Aorta (tissue), 5 donors: ENCODE data around the gene ANTXR1. TPM values are rescaled to one million over a fixed set of nuclear protein-coding genes. Genes with fewer than 3 reads are reported as not detected.

Experiments used
- ATAC-seq: fragments of 200-7000 bp; cut with Tn5 transposase; one replicate; pipeline ENCODE4 v1.9.1; 2022; ENCODE audit warnings: moderate library complexity; ENCODE audit not compliant: low FRiP score
- DNase-seq, 2 donors: peaks; one replicate each; pipeline ENCODE4 v3.0.0-alpha.2; 2020
- H3K27ac ChIP-seq, 2 donors: one replicate each; pipeline ENCODE4 v1.5.1; 2013; ENCODE audit warnings: low read length in 2 of 2, mild to moderate bottlenecking in 2 of 2, moderate library complexity in 2 of 2, control low read depth in 1 of 2, inconsistent platforms in 1 of 2, low read depth in 1 of 2
- H3K27me3 ChIP-seq, 2 donors: one replicate each; pipeline ENCODE4 v1.6.1; 2013; ENCODE audit warnings: control low read depth in 1 of 2, low read length in 1 of 2, mild to moderate bottlenecking in 1 of 2, moderate library complexity in 1 of 2; ENCODE audit not compliant: insufficient read depth in 2 of 2, control insufficient read depth in 1 of 2
- H3K36me3 ChIP-seq, 2 donors: one replicate each; pipeline ENCODE4 v1.6.1; 2013; ENCODE audit warnings: control low read depth in 1 of 2, low read length in 1 of 2, mild to moderate bottlenecking in 1 of 2; ENCODE audit not compliant: insufficient read depth in 2 of 2, control insufficient read depth in 1 of 2
- H3K4me1 ChIP-seq, 2 donors: one replicate each; pipeline ENCODE4 v1.6.1; 2013; ENCODE audit warnings: low read length in 2 of 2, control low read depth in 1 of 2, mild to moderate bottlenecking in 1 of 2, moderate library complexity in 1 of 2; ENCODE audit not compliant: insufficient read depth in 2 of 2, control insufficient read depth in 1 of 2
- H3K4me3 ChIP-seq, 2 donors: one replicate each; pipeline ENCODE4 v1.5.1; 2013; ENCODE audit warnings: low read length in 2 of 2, control low read depth in 1 of 2, mild to moderate bottlenecking in 1 of 2
- H3K9me3 ChIP-seq: one replicate; pipeline ENCODE4 v1.6.1; 2013; ENCODE audit warnings: mild to moderate bottlenecking, low read length; ENCODE audit not compliant: control insufficient read depth
- WGBS, 2 donors: extraction: QIAGEN DNeasy Blood & Tissue Kit; methylation state at CpG; one replicate each; pipeline ENCODE4 v1.1.7; 2013; 5-methylcytosine and 5-hydroxymethylcytosine counted together
- intact Hi-C, 2 donors: fragments of 100-400 bp; cut with DNase I; formaldehyde crosslinking; loops; one replicate each; pipeline versions ENCODE4 v1.14.2 to v1.15.0; 2022
- polyA plus RNA-seq, 2 donors: library from polyadenylated mRNA; stranded (reverse); fragments of 200-250 nt; gene quantifications; one replicate each; pipeline ENCODE4 v1.2.3, GENCODE V29; 2013
- total RNA-seq, 2 donors: library from RNA; stranded (reverse); fragmentation: NEBNext Ultra II Directional; extraction: Animal tissue kit (Norgen Biotek cat#: 25700); gene quantifications; one replicate each; pipeline ENCODE4 v1.2.1, GENCODE V29; 2021
- donor health status: healthy with polysubstance abuse.
- donor health status: Bipolar disorder and iron deficiency.
- donor health status: DM: no; HTN: no; CAD: no.
- donor health status: DM: no; HTN: no; CAD: no.
- donor health status: DM: yes; HTN: yes; CAD: no.

ANTXR1 gene
- total and polyA plus RNA-seq, 4 donors: 136 to 358 (median 160) TPM

DNA sequence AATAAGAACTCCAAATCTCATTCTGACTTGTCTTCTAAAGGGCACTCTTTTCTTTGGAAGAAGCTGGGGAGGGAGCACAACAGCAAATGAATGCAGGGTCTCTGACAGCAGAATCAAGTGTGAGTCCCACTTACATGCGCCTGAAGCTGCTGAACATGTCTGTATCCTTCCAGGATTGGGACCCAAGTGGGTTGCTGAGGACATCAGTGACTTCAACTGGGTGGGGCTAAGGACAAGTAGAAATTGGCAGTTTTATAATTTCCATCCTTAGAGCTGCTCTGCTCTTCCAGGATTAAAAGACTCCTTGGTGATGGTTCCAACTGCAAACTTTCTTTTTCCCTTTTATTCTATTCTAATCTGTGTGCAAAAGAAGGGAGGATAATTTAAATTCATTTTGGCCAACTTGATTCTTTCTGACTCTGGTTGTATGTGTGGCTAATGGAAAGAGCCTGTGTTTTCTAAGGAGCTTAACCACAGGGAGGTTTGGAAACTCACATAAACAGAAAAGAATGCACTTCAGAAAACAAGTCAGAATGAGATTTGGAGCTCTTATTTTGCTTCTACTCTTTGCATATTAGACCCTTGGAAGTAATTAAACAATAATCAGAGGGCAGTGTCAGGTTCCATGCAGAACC, 20.6 kb downstream of the ANTXR1 start:
- DNase-seq (no peak), ATAC-seq (peak; percentile 67)
- Histone ChIP-seq H3K27me3 (no peaks in the 10 kb centered on the region), H3K27ac (peak overlapping the region in 1 of 2 donors; percentile 86), H3K36me3 (no peaks in the 10 kb centered on the region), H3K4me3 (no peak overlapping the region), H3K9me3 (no peaks in the 10 kb centered on the region), H3K4me1 (peaks cover 1 to 21% of the 10 kb centered on the region in 2 donors)
- WGBS, 2 donors: 69% methylated on average over 1 of the region's 1 CpG
- intact Hi-C loops: no loop called here

DNA sequence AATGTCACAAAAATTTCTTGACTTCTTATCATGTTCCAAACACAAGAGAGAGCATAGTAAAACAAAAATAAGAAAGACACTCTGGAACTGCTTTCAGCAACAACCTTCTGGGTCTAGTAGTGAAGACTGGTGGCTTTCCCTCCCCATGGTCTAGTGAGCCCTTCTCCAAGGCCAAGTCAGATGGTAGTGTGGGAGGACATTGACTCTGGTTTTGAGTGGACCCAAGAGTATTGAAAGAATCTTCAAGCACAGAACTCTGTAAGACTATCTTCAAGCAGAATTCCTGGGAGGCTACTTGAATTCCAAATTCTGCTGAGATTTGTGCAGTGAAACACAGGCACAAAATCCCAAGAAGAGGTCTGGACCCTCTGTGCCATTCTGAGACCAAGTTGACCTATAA, 21.1 kb downstream of the ANTXR1 start:
- intact Hi-C loops: no loop called here
- Histone ChIP-seq H3K4me1 (peaks cover 1 to 21% of the 10 kb centered on the region in 2 donors), H3K27me3 (no peaks in the 10 kb centered on the region), H3K27ac (peak overlapping the region in 1 of 2 donors; percentile 8), H3K4me3 (no peak overlapping the region), H3K36me3 (no peaks in the 10 kb centered on the region), H3K9me3 (no peaks in the 10 kb centered on the region)
- no peak for DNase-seq
- ATAC-seq: no peak

DNA sequence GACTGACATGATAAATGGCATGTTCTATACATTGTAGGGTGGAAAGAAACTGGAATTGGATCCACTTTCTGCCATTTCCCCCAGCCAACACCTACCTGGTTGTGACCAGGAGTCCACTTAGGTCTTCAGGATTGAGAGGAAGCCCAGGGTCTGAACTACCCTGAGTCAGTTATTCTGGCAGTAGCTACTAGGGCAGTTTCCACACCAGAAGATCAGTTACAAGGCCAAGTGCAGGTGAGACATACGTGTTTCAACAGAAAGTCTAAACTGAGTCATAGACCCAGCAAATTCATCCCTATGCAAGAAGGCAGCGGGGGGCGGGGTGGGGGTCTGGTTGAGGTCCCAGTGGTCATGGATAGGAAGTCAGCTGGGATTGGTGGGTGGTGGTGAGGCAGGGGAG, 21.9 kb downstream of the ANTXR1 start:
- no peak for DNase-seq
- no peak for ATAC-seq

DNA sequence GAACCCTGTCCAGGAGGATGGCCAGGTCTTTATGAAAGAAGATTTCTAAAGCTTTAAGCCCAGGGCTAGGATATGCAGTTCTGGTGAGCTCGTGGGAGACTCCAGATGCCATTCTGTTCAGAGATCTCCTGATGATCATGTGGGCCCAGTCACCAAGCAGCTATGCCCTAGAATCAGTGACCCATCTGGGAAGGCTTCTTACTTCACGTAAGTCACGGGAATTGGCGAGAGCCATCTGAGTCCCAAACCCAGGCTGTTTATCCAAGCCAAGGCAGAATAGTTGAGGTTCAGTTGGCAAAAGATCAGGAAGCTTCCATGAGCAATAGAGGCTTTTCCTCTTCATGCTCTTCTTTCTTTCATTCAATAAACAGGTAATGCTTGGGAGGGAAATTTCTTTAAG, 23.9 kb downstream of the ANTXR1 start:
- intact Hi-C loops: no loop called here
- Histone ChIP-seq H3K27me3 (no peaks in the 10 kb centered on the region), H3K27ac (no peak overlapping the region), H3K36me3 (peaks cover 0 to 6% of the 10 kb centered on the region in 2 donors), H3K4me1 (peaks cover 1 to 21% of the 10 kb centered on the region in 2 donors), H3K4me3 (no peak overlapping the region), H3K9me3 (no peaks in the 10 kb centered on the region)
- no peak for ATAC-seq
- 84 to 91% methylated on average over 4 of the region's 4 CpGs for WGBS, 2 donors
- DNase-seq: no peak

More for the DNA sequence above, 21.9 kb downstream of the ANTXR1 start:
- no peaks in the 10 kb centered on the region for H3K27me3 ChIP-seq
- intact Hi-C loops: no loop called here
- no peaks in the 10 kb centered on the region for H3K36me3 ChIP-seq
- no peaks in the 10 kb centered on the region for H3K9me3 ChIP-seq
- no peak overlapping the region for H3K4me3 ChIP-seq
- peaks cover 1 to 21% of the 10 kb centered on the region in 2 donors for H3K4me1 ChIP-seq
- 92 to 96% methylated on average over 3 of the region's 3 CpGs for WGBS, 2 donors
- H3K27ac ChIP-seq: peak overlapping the region in 1 of 2 donors; percentile 48

DNA sequence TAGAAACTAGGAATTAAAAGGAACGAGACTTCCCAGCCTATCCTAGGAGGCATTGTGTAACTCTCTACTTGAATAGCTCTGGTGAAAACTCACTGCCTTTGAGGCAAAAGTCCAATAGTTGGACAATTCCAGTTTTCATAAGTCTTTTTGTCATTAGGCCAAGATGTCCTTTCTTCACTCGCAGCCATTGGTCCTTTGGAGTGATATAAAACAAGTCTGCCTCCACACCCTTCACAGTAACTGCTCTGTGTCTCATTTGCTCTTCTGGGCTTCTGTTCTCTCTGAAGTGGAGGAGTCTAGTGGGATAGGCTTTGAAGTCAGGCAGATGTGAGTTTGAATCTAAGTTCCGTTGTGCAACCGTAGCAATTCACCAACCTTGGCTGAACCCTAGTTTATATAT, 28.2 kb downstream of the ANTXR1 start:
- Histone ChIP-seq H3K27ac (peak overlapping the region in 1 of 2 donors; percentile 27), H3K4me1 (peaks cover 0 to 5% of the 10 kb centered on the region in 2 donors), H3K9me3 (no peaks in the 10 kb centered on the region), H3K36me3 (peaks cover 6 to 7% of the 10 kb centered on the region in 2 donors), H3K4me3 (no peak overlapping the region), H3K27me3 (no peaks in the 10 kb centered on the region)
- intact Hi-C loops: no loop called here
- no peak for DNase-seq
- peak; percentile 70 for ATAC-seq
- 47 to 53% methylated on average over 4 of the region's 4 CpGs for WGBS, 2 donors

DNA sequence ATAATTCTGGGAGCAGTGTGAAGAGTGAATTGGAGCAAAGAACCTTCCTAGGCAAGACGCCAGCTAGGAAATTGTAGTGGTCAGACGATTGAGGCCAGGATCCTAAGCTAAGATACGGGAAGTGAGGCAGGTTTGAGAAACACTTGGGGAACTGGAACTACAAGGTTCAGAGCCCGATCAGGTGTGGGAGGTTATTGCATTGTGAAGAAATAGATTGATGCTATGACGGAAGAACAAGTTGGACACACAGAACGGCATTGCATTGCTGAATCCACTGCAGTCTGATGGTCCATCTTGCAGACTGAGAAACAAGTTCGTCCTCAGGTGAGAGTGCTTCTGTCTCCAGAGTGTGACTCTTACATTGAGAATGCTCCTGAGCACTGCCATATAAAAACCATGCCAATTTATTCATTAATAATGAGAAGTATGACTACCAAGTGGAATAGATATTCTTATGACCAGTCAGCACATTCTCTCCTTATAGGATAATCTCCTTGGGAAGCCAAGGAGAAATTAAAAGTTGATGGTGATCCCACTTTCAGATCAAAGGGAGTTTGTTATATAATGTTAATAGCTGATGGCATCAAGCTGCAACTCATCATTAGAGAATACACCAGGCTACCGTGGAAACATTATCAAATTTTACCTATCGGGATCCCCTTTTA, 30.9 kb downstream of the ANTXR1 start:
- peaks cover 0 to 5% of the 10 kb centered on the region in 2 donors for H3K4me1 ChIP-seq
- peak overlapping the region in 1 of 2 donors; percentile 27 for H3K27ac ChIP-seq
- H3K9me3 ChIP-seq: no peaks in the 10 kb centered on the region
- H3K36me3 ChIP-seq: peaks cover 6 to 7% of the 10 kb centered on the region in 2 donors
- intact Hi-C loops: no loop called here
- ATAC-seq: no peak
- 72 to 76% methylated on average over 9 of the region's 9 CpGs for WGBS, 2 donors
- H3K27me3 ChIP-seq: no peaks in the 10 kb centered on the region
- H3K4me3 ChIP-seq: no peak overlapping the region
- DNase-seq: no peak

- Histone ChIP-seq H3K4me1 (peaks cover 0 to 5% of the 10 kb centered on the region in 2 donors), H3K9me3 (no peaks in the 10 kb centered on the region), H3K36me3 (peaks cover 0 to 7% of the 10 kb centered on the region in 2 donors), H3K27me3 (no peaks in the 10 kb centered on the region), H3K27ac (peak overlapping the region in 1 of 2 donors; percentile 52), H3K4me3 (no peak overlapping the region)
- WGBS, 2 donors: 2 to 3% methylated on average over 1 of the region's 1 CpG
- DNase-seq: no peak
- no peak for ATAC-seq
- intact Hi-C loops: no loop called here
Measured at GRCh38 chr2:69046221-69046662, 33.3 kb downstream of the ANTXR1 start.

DNA sequence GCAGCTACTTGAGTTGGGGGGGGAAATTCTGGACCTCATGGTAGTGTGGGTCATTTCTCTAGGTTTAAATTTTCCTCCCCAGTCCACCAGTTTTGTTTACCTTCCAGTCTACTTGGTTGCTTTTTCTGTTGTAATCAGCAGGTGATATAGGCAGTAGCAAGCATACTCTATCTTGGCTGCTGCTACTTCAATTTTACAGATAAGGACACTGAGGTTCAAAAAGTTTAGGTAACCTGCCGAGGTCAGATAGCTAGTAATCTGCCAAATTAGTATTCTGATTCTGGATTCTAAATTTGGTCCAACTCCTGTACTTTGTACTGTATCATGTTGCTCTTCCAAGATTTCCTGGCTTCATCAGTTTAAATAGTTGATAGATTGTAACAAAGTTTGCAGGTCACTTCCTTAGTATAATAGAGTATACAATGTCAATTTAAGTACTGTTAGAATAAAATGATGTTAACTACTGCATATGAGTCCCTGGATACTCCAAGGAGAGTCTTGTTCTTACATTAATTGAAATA, 34.7 kb downstream of the ANTXR1 start:
- no peak overlapping the region for H3K4me3 ChIP-seq

DNA sequence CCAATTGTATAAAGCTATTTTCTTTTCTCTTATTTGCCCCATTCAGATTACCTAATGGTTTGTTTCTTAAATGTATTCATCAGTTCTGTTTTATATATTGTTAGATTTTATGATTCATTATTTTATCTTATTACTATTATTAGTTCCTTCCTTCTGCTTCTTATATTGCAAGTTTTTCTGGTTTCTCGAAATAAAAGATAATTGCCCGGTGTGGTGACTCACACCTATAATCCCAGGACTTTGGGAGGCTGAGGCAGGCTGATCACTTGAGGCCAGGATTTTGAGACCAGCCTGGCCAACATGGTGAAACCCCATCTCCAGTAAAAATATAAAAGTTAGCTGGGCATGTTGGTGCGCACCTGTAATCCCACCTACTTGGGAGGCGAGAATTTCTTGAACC, 37.8 kb downstream of the ANTXR1 start:
- no peak for DNase-seq
- no peaks in the 10 kb centered on the region for H3K9me3 ChIP-seq
- 63 to 64% methylated on average over 4 of the region's 4 CpGs for WGBS, 2 donors
- H3K27me3 ChIP-seq: no peaks in the 10 kb centered on the region
- no peak for ATAC-seq
- H3K4me1 ChIP-seq: peaks cover 3 to 9% of the 10 kb centered on the region in 2 donors
- intact Hi-C loops: no loop called here
- H3K27ac ChIP-seq: no peak overlapping the region
- no peak overlapping the region for H3K4me3 ChIP-seq
- no peaks in the 10 kb centered on the region for H3K36me3 ChIP-seq

More for the DNA sequence above, 34.7 kb downstream of the ANTXR1 start:
- no peak for ATAC-seq
- Histone ChIP-seq H3K4me1 (peaks cover 0 to 5% of the 10 kb centered on the region in 2 donors), H3K9me3 (no peaks in the 10 kb centered on the region), H3K27ac (no peak overlapping the region), H3K27me3 (no peaks in the 10 kb centered on the region), H3K36me3 (peaks cover 0 to 7% of the 10 kb centered on the region in 2 donors)
- intact Hi-C loops: no loop called here
- DNase-seq: no peak
- 24% methylated on average over 1 of the region's 1 CpG for WGBS, 2 donors
